GM23248 (cell line): ENCODE measurements around the gene SH3RF1. TPM values are rescaled to one million over a fixed set of nuclear protein-coding genes. Genes with fewer than 3 reads are reported as not detected.

ENCODE experiments used
- DNase-seq: peaks from one replicate; pipeline ENCODE4 v3.0.0-alpha.2; 2015
- H2AFZ ChIP-seq: fragments of 200-600 bp; sonication (generic); 2 replicates; pipeline ENCODE4 v1.6.1; 2016; ENCODE audit warnings: antibody characterized with exemption
- H3F3A ChIP-seq: fragments of 200-600 bp; sonication (generic); 2 replicates; pipeline ENCODE4 v1.6.1; 2016; ENCODE audit warnings: mild to moderate bottlenecking, antibody characterized with exemption, mixed run types; ENCODE audit not compliant: insufficient read depth
- H3K27ac ChIP-seq: fragments of 200-600 bp; sonication (generic); 2 replicates; pipeline ENCODE4 v1.5.1; 2016; ENCODE audit warnings: mild to moderate bottlenecking
- H3K27me3 ChIP-seq: fragments of 200-600 bp; sonication (generic); replicated peaks from 2 replicates; pipeline ENCODE4 v1.6.1; 2016; ENCODE audit warnings: mild to moderate bottlenecking; ENCODE audit not compliant: insufficient read depth
- H3K36me3 ChIP-seq: fragments of 200-600 bp; sonication (generic); 2 replicates; pipeline ENCODE4 v1.6.1; 2016; ENCODE audit warnings: low read depth, mild to moderate bottlenecking
- H3K4me1 ChIP-seq: fragments of 200-600 bp; sonication (generic); 2 replicates; pipeline ENCODE4 v1.6.1; 2016; ENCODE audit warnings: mild to moderate bottlenecking; ENCODE audit not compliant: insufficient read depth
- H3K4me2 ChIP-seq: fragments of 200-600 bp; sonication (generic); one replicate; pipeline ENCODE4 v1.6.1; 2016; ENCODE audit warnings: mild to moderate bottlenecking; ENCODE audit not compliant: unreplicated experiment
- H3K4me3 ChIP-seq: fragments of 200-600 bp; sonication (generic); 2 replicates; pipeline ENCODE4 v1.5.1; 2016; ENCODE audit warnings: mild to moderate bottlenecking
- H3K79me2 ChIP-seq: fragments of 200-600 bp; sonication (generic); 2 replicates; pipeline ENCODE4 v1.6.1; 2016; ENCODE audit warnings: mild to moderate bottlenecking; ENCODE audit not compliant: insufficient read depth
- H3K9ac ChIP-seq: fragments of 200-600 bp; sonication (generic); 2 replicates; pipeline ENCODE4 v1.6.1; 2016; ENCODE audit warnings: mild to moderate bottlenecking
- H3K9me2 ChIP-seq: fragments of 200-600 bp; sonication (generic); 2 replicates; pipeline ENCODE4 v1.6.1; 2016; ENCODE audit warnings: mixed run types, mild to moderate bottlenecking, moderate library complexity; ENCODE audit not compliant: insufficient read depth
- H3K9me3 ChIP-seq: fragments of 200-600 bp; sonication (generic); one replicate; pipeline ENCODE4 v1.6.1; 2017; ENCODE audit warnings: low read depth
- H4K20me1 ChIP-seq: fragments of 200-600 bp; sonication (generic); 2 replicates; pipeline ENCODE4 v1.6.0; 2016; ENCODE audit not compliant: insufficient read depth
- EZH2 ChIP-seq: fragments of 200-600 bp; sonication (generic); IDR thresholded peaks from 2 replicates; pipeline ENCODE4 v1.6.1; 2018; ENCODE audit warnings: antibody characterized with exemption, mild to moderate bottlenecking; ENCODE audit not compliant: insufficient read depth, poor library complexity, severe bottlenecking
- EZH2phosphoT487 ChIP-seq: fragments of 200-600 bp; sonication (generic); IDR thresholded peaks from 2 replicates; pipeline ENCODE4 v1.6.1; 2018; ENCODE audit warnings: antibody characterized with exemption, moderate library complexity, mild to moderate bottlenecking, low read depth; ENCODE audit not compliant: insufficient read depth
- WGBS, 2 experiments: methylation state at CpG; one replicate each; pipeline ENCODE4 v1.1.6; 2015 to 2017; ENCODE audit warnings: low lambda C conversion rate in 2 of 2, low coverage in 1 of 2; ENCODE audit errors: missing lambda C conversion rate in 2 of 2; 5-methylcytosine and 5-hydroxymethylcytosine counted together
- in situ Hi-C: fragments of 300-500 bp; cut with MboI; formaldehyde crosslinking; loops from 2 replicates; pipeline ENCODE4 v1.15.0; 2020
- polyA plus RNA-seq: library from polyadenylated mRNA; unstranded; fragments of >200 nt; fragmentation: Nextera tagmentation; extraction: Ambion mirVana; gene quantifications from 2 replicates; pipeline ENCODE4 v1.2.1, GENCODE V29; 2016
- total RNA-seq: library from RNA; depleted of rRNA; stranded (reverse); fragments of >200 nt; shearing (Covaris generic); gene quantifications from 2 replicates; pipeline ENCODE4 v1.2.3, GENCODE V29; 2014

SH3RF1 gene
- total and polyA plus RNA-seq, 2 experiments from 2014 or later = 28.3 to 55.5 TPM

DNA sequence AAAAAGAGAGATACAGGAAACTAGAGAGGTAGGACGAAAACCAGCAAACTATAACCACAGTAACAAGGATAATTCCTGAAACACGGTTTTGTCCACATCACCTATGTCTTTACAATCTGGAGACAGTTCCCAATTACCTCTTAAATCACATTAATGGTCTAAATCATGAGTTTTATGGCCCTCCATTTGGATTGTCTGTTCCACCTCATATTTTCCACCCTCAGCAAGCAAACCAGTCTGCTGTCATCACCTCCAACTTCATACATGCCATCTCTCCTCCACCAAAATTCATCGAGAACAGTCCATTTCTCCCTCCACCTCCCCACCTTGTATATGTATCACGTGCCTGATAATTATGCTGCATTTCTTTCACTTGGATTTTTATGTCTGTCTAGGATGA is 107.3 kb downstream of the SH3RF1 start:
- H3K4me1 ChIP-seq = peaks cover 74% of the 10 kb centered on the region
- 95 to 99% methylated on average over 4 of the region's 4 CpGs for WGBS, 2 experiments
- TF ChIP-seq EZH2 (no peak), EZH2phosphoT487 (no peak)
- no peak overlapping the region for H3K4me3 ChIP-seq
- in situ Hi-C loops = no loop called here
- peak overlapping the region; percentile 63; the same call in 1 of the 2 replicates for H3K27ac ChIP-seq
- no peaks in the 10 kb centered on the region for H3K27me3 ChIP-seq
- peaks cover 19% of the 10 kb centered on the region; the same call in 1 of the 2 replicates for H3K36me3 ChIP-seq
- peaks cover 94% of the 10 kb centered on the region for H3K79me2 ChIP-seq
- H3K9me2 ChIP-seq = no peaks in the 10 kb centered on the region
- H3K9me3 ChIP-seq = no peaks in the 10 kb centered on the region
- no peaks in the 10 kb centered on the region for H4K20me1 ChIP-seq
- H3F3A ChIP-seq = peaks cover 82% of the 10 kb centered on the region
- H3K4me2 ChIP-seq = no peak overlapping the region
- DNase-seq = no peak
- H3K9ac ChIP-seq = no peak overlapping the region
- H2AFZ ChIP-seq = no peak overlapping the region

DNA sequence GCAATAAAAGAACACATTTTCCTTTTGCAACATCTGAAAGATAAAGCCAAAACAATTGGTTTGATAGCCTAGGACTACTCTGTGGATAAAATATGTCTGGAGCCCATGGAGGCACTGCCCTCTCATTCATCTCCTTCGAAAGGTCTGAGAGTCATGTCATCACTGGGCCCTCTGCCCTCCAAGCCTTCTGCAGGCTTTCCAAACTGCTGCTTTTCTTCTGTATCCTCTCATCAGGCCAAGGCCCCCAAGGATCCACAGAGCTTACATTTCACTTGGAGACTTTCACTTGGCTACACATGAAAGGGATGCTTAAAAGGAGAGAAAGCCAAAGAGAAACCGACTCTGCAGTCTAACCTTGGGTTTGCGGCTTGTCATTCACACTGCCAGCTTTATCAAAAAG is 109.9 kb downstream of the SH3RF1 start:
- H3K79me2 ChIP-seq = peaks cover 94% of the 10 kb centered on the region
- peak overlapping the region; percentile 70 for H3K27ac ChIP-seq
- no peak for TF ChIP-seq EZH2phosphoT487
- no peak for TF ChIP-seq EZH2
- 18 to 32% methylated on average over 3 of the region's 3 CpGs for WGBS, 2 experiments
- H3F3A ChIP-seq = peaks cover 90% of the 10 kb centered on the region
- H4K20me1 ChIP-seq = no peaks in the 10 kb centered on the region
- H3K27me3 ChIP-seq = no peaks in the 10 kb centered on the region
- H2AFZ ChIP-seq = no peak overlapping the region
- H3K9me3 ChIP-seq = no peaks in the 10 kb centered on the region
- peaks cover 5% of the 10 kb centered on the region for H3K36me3 ChIP-seq
- H3K4me2 ChIP-seq = peak overlapping the region; percentile 29
- peaks cover 69% of the 10 kb centered on the region for H3K4me1 ChIP-seq
- DNase-seq = peak; percentile 57
- H3K9me2 ChIP-seq = no peaks in the 10 kb centered on the region
- H3K9ac ChIP-seq = no peak overlapping the region
- peak overlapping the region; percentile 31 for H3K4me3 ChIP-seq
- in situ Hi-C loops = no loop called here

DNA sequence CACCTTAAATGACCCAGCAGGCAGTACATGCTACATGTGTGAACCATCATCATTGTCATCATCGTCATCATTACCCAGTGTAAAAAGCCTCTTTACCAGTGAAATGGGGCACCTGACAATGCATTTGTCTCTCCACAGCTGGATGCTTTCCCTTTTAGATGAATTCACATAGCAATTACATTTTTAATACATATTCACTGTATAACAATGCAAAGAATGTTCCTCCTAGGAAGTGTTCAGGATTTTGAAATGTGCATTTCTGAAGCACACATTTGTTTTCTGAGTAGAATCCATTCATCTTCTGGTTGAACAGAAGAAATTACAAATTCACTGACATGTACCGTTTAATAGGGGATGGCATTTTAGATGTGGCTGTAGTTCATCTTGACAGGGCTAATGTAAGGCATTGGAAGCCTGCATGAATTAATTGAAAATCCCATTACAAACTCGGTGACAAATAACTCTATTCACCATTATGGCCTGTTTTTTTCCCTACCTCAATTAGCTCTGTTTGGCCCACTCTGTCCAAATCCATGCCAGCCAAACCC is 111.1 kb downstream of the SH3RF1 start:
- Histone ChIP-seq H3K9ac (no peak overlapping the region), H3K9me2 (no peaks in the 10 kb centered on the region), H3K27ac (peak overlapping the region; percentile 70), H4K20me1 (no peaks in the 10 kb centered on the region), H3K27me3 (no peaks in the 10 kb centered on the region), H3K79me2 (peaks cover 95% of the 10 kb centered on the region), H3K9me3 (no peaks in the 10 kb centered on the region), H3F3A (peaks cover 88% of the 10 kb centered on the region), H2AFZ (no peak overlapping the region), H3K36me3 (peaks cover 16% of the 10 kb centered on the region), H3K4me2 (peak overlapping the region; percentile 29), H3K4me3 (no peak overlapping the region; the same call in 1 of the 2 replicates), H3K4me1 (peaks cover 60% of the 10 kb centered on the region)
- WGBS, 2 experiments = 37% methylated on average over 3 of the region's 3 CpGs
- peak; percentile 80 for DNase-seq
- in situ Hi-C loops = no loop called here
- TF ChIP-seq EZH2phosphoT487 = no peak
- no peak for TF ChIP-seq EZH2

DNA sequence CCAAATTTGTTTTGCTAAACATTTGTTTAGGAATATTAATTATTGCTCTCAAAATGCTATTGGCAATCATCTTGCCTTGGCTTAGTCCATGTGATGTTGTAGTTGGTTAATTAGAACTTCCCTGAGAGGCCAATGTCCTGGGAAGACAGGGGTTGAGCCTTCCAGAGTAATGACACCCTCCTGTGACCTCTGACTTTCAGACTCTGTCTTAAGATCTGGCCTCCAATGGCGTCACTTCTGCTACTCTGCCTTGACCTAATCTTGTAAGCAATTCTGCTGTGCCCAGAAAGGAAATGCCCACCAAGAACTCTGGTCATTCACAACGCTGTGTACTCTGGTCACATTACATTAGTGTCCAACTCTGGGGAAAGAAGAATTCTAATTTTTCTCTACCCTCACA is 111.9 kb downstream of the SH3RF1 start:
- Histone ChIP-seq H3K27ac (peak overlapping the region; percentile 70), H3K79me2 (peaks cover 96% of the 10 kb centered on the region), H2AFZ (no peak overlapping the region), H3K9ac (no peak overlapping the region), H3K4me2 (peak overlapping the region; percentile 29), H3F3A (peaks cover 86% of the 10 kb centered on the region), H3K4me1 (peaks cover 61% of the 10 kb centered on the region), H3K27me3 (no peaks in the 10 kb centered on the region), H3K9me3 (no peaks in the 10 kb centered on the region), H3K9me2 (no peaks in the 10 kb centered on the region), H3K4me3 (no peak overlapping the region), H4K20me1 (no peaks in the 10 kb centered on the region), H3K36me3 (peaks cover 24% of the 10 kb centered on the region)
- TF ChIP-seq EZH2phosphoT487 (no peak), EZH2 (no peak)
- no peak for DNase-seq
- 98 to 100% methylated on average over 2 of the region's 2 CpGs for WGBS, 2 experiments
- in situ Hi-C loops = no loop called here

DNA sequence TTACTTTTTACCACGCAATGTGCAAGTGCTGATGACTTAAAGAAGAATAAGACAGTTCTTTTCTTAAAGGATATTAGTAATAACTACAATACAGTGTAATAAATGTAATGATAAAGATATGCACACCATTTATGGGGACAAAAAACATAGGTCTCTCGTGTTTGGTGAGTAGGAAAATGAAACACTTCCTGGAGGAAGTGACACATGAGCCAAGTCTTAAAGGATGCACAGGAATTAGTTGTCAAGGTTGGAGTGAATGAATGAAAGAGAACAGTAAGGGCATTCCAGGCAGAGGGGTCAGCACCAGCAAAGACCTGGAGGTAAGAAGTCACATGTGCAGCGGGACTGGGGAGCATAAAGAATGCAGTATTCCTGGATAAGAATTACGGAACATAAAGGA is 112.7 kb downstream of the SH3RF1 start:
- Histone ChIP-seq H3K9me2 (no peaks in the 10 kb centered on the region), H3K27ac (no peak overlapping the region), H3K36me3 (peaks cover 33% of the 10 kb centered on the region), H2AFZ (no peak overlapping the region), H3K4me3 (no peak overlapping the region), H4K20me1 (no peaks in the 10 kb centered on the region), H3K79me2 (peaks cover 96% of the 10 kb centered on the region), H3K27me3 (no peaks in the 10 kb centered on the region), H3K4me2 (no peak overlapping the region), H3K9me3 (no peaks in the 10 kb centered on the region), H3F3A (peaks cover 80% of the 10 kb centered on the region), H3K9ac (no peak overlapping the region), H3K4me1 (peaks cover 58% of the 10 kb centered on the region)
- TF ChIP-seq EZH2 (no peak), EZH2phosphoT487 (no peak)
- in situ Hi-C loops = no loop called here
- no peak for DNase-seq
- 86 to 87% methylated on average over 4 of the region's 4 CpGs for WGBS, 2 experiments
